HEK293 (cell line): Measurements from ENCODE around the gene CDADC1.
"Not testable (repeated sequence)": the region's sequence is repeated elsewhere in the genome, so short reads cannot be mapped to it uniquely, and the experiment has no call there.

Experiments used
- CTCF ChIA-PET: fragments of 350-600 bp; formaldehyde crosslinking; extraction: SDS; loops from one replicate; lab custom pipeline; 2021; ENCODE audit warnings: antibody characterized with exemption; lab: Yijun Ruan, JAX
- POLR2A ChIA-PET: fragments of 300-600 bp; formaldehyde crosslinking; extraction: SDS; loops from one replicate; lab custom pipeline; 2020; ENCODE audit warnings: antibody characterized with exemption, inconsistent platforms; lab: Yijun Ruan, JAX
- H3K27ac ChIP-seq: fragments of 200-500 bp; sonication (Bioruptor generic); 2 replicates; pipeline ENCODE4 v1.5.1; 2014; ENCODE audit warnings: low read depth, low read length, control low read depth, inconsistent platforms; ENCODE audit errors: extremely low read depth
- H3K36me3 ChIP-seq, 2 experiments: fragments of 200-500 bp in 1 of 2; sonication (Bioruptor generic) in 1 of 2; 1 replicate in 1 of 2; 2 replicates in 1 of 2; pipeline ENCODE4 v1.5.1; 2014 to 2017; ENCODE audit warnings: inconsistent platforms in 2 of 2, low read length in 2 of 2; ENCODE audit not compliant: control insufficient read depth in 2 of 2, insufficient read depth in 1 of 2
- H3K4me1 ChIP-seq: fragments of 200-500 bp; sonication (Bioruptor generic); 2 replicates; pipeline ENCODE4 v1.5.1; 2014; ENCODE audit warnings: mild to moderate bottlenecking, low read length, inconsistent platforms; ENCODE audit not compliant: control insufficient read depth, insufficient read depth
- H3K4me3 ChIP-seq: 2 replicates; pipeline ENCODE4 v1.5.1; 2011; ENCODE audit warnings: low read depth, mild to moderate bottlenecking, control low read depth, low read length, moderate library complexity
- H3K9me3 ChIP-seq: fragments of 200-500 bp; sonication (Bioruptor generic); 2 replicates; pipeline ENCODE4 v1.5.1; 2014; ENCODE audit warnings: low read depth, low read length, inconsistent platforms; ENCODE audit not compliant: control insufficient read depth, insufficient read depth
- GLIS1 ChIP-seq: fragments of 450-650 bp; formaldehyde crosslinking; IDR thresholded peaks from 2 replicates; pipeline ENCODE4 v1.5.1; 2016; ENCODE audit warnings: missing biosample characterization, missing genetic modification characterization
- HOXD13 ChIP-seq: sonication (generic); formaldehyde crosslinking; IDR thresholded peaks from 2 replicates; pipeline ENCODE4 v1.8.0; 2022; ENCODE audit warnings: missing genetic modification reagents, borderline replicate concordance
- MZF1 ChIP-seq: fragments of 450-650 bp; formaldehyde crosslinking; IDR thresholded peaks from 2 replicates; pipeline ENCODE4 v1.5.1; 2017; ENCODE audit warnings: missing biosample characterization, missing genetic modification characterization, borderline replicate concordance
- WT1 ChIP-seq: fragments of 450-650 bp; formaldehyde crosslinking; IDR thresholded peaks from 2 replicates; pipeline ENCODE4 v1.5.1; 2016; ENCODE audit warnings: missing biosample characterization, missing genetic modification characterization
- ZBTB21 ChIP-seq: fragments of 450-650 bp; formaldehyde crosslinking; IDR thresholded peaks from 2 replicates; pipeline ENCODE4 v1.5.1; 2017; ENCODE audit warnings: missing biosample characterization, missing genetic modification characterization
- ZIC2 ChIP-seq: fragments of 450-650 bp; formaldehyde crosslinking; IDR thresholded peaks from 2 replicates; pipeline ENCODE4 v1.5.1; 2016; ENCODE audit warnings: missing biosample characterization, missing genetic modification characterization
- ZNF121 ChIP-seq: fragments of 450-650 bp; formaldehyde crosslinking; IDR thresholded peaks from 2 replicates; pipeline ENCODE4 v1.5.1; 2016; ENCODE audit warnings: missing biosample characterization, missing genetic modification characterization
- ZNF132 ChIP-seq: fragments of 450-650 bp; formaldehyde crosslinking; IDR thresholded peaks from 2 replicates; pipeline ENCODE4 v1.5.1; 2017; ENCODE audit warnings: missing biosample characterization, missing genetic modification characterization, borderline replicate concordance
- ZNF311 ChIP-seq: fragments of 450-650 bp; formaldehyde crosslinking; IDR thresholded peaks from 2 replicates; pipeline ENCODE4 v1.5.1; 2017; ENCODE audit warnings: missing biosample characterization, missing genetic modification characterization, borderline replicate concordance
- ZNF324 ChIP-seq: fragments of 450-650 bp; formaldehyde crosslinking; IDR thresholded peaks from 2 replicates; pipeline ENCODE4 v1.5.1; 2016; ENCODE audit warnings: missing biosample characterization, missing genetic modification characterization
- ZNF426 ChIP-seq: fragments of 450-650 bp; formaldehyde crosslinking; IDR thresholded peaks from 2 replicates; pipeline ENCODE4 v1.5.1; 2017; ENCODE audit warnings: missing biosample characterization, missing genetic modification characterization, mild to moderate bottlenecking, inconsistent platforms, moderate library complexity
- ZNF626 ChIP-seq: fragments of 450-650 bp; sonication (Bioruptor Pico); formaldehyde crosslinking; IDR thresholded peaks from 2 replicates; pipeline ENCODE4 v1.5.1; 2018; ENCODE audit warnings: missing biosample characterization, missing genetic modification characterization, inconsistent platforms
- ZNF654 ChIP-seq: fragments of 450-650 bp; formaldehyde crosslinking; IDR thresholded peaks from 2 replicates; pipeline ENCODE4 v1.5.1; 2016; ENCODE audit warnings: low read depth, missing biosample characterization, missing genetic modification characterization
- ZNF664 ChIP-seq: fragments of 450-650 bp; formaldehyde crosslinking; IDR thresholded peaks from 2 replicates; pipeline ENCODE4 v1.5.1; 2016; ENCODE audit warnings: missing biosample characterization, missing genetic modification characterization
- ZNF670 ChIP-seq: fragments of 450-650 bp; formaldehyde crosslinking; IDR thresholded peaks from 2 replicates; pipeline ENCODE4 v1.5.1; 2016; ENCODE audit warnings: missing biosample characterization, missing genetic modification characterization, low read depth
- ZNF701 ChIP-seq: fragments of 450-650 bp; formaldehyde crosslinking; IDR thresholded peaks from 2 replicates; pipeline ENCODE4 v1.5.1; 2016; ENCODE audit warnings: missing biosample characterization, missing genetic modification characterization
- ZSCAN23 ChIP-seq: fragments of 450-650 bp; formaldehyde crosslinking; IDR thresholded peaks from 2 replicates; pipeline ENCODE4 v1.5.1; 2016; ENCODE audit warnings: missing biosample characterization, missing genetic modification characterization
- TF ChIP-seq, protein P1 (sequence below): fragments of 450-650 bp; formaldehyde crosslinking; IDR thresholded peaks from 2 replicates; pipeline ENCODE4 v1.5.1; 2016; ENCODE audit warnings: missing biosample characterization, missing genetic modification characterization, low read depth
- TF ChIP-seq, protein P2 (sequence below): fragments of 450-650 bp; formaldehyde crosslinking; conservative IDR thresholded peaks from 2 replicates; pipeline ENCODE4 v1.5.1; 2016; ENCODE audit warnings: low read depth, missing biosample characterization, missing genetic modification characterization
- TF ChIP-seq, protein P3 (sequence below): fragments of 450-650 bp; formaldehyde crosslinking; IDR thresholded peaks from 2 replicates; pipeline ENCODE4 v1.5.1; 2017; ENCODE audit warnings: missing biosample characterization, missing genetic modification characterization
- TF ChIP-seq, protein P4 (sequence below): fragments of 450-650 bp; formaldehyde crosslinking; IDR thresholded peaks from 2 replicates; pipeline ENCODE4 v1.5.1; 2016; ENCODE audit warnings: missing biosample characterization, missing genetic modification characterization

The CDADC1 gene

DNA sequence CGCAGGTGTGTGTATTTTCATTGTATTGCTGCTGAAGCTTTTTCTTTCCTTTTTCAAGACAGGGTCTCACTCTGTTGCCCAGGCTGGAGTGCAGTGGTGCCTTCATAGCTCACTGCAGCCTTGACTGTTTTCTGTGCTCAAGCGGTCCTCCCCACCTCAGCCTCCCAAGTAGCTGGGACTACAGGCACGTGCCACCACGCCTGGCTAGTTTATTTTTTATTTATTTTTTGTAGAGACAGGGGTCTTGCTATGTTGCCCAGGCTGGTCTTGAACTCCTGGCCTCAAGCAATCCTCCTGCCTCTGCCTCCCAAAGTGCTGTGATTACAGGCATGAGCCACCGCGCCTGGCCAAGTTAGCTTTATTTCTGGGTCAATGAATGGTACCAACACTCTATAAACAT lies 47.0 kb downstream of the CDADC1 start:
- H3K9me3 ChIP-seq, H3K36me3 ChIP-seq, H3K27ac ChIP-seq, H3K4me1 ChIP-seq, H3K4me3 ChIP-seq: not testable (repeated sequence)
- TF ChIP-seq ZNF121 (tag by site-specific recombination), result peak; percentile 93
- POLR2A ChIA-PET, result interaction anchor here (0.5 kb wide), 1 partner anchor 309 kb away, joined by 4 read pairs; no protein-coding TSS in a partner anchor
- CTCF ChIA-PET, result interaction anchor here (1.8 kb wide), 1 partner anchor 14 kb away, joined by 5 read pairs; no protein-coding TSS in a partner anchor

DNA sequence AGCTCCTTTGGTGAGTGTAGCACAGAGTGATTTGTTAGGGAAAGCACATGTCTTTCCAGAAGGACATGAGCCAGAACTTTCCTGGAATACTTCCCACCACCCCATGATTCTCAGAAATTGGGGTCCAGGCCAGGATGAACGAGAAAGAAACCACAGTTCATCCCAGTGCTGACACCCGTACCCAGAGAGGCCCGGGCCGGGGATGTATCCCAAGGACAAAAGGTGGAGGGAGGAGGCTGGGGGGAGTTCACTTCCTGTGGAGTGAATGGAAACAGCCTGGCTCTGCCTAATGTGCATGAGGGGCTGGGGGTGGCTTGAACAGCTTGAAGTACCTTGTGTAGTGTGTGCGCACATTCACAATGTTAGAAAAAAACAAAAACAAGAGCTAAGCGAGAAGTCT lies 47.5 kb downstream of the CDADC1 start:
- TF ChIP-seq ZNF324 (no peak), ZNF132 (tag by site-specific recombination) (no peak), GLIS1 (tag by site-specific recombination) (no peak), ZNF701 (tag by site-specific recombination) (no peak), ZNF654 (tag by site-specific recombination) (no peak), WT1 (tag by site-specific recombination) (no peak), ZNF311 (no peak), ZBTB21 (no peak), ZNF426 (tag by site-specific recombination) (no peak), ZNF664 (tag by site-specific recombination) (no peak), ZIC2 (no peak), ZNF626 (no peak), ZNF670 (tag by site-specific recombination) (no peak), MZF1 (tag by site-specific recombination) (no peak), HOXD13 (CRISPR knock-in tag) (no peak), ZSCAN23 (tag by site-specific recombination) (no peak)
- TF ChIP-seq, protein P1, sequence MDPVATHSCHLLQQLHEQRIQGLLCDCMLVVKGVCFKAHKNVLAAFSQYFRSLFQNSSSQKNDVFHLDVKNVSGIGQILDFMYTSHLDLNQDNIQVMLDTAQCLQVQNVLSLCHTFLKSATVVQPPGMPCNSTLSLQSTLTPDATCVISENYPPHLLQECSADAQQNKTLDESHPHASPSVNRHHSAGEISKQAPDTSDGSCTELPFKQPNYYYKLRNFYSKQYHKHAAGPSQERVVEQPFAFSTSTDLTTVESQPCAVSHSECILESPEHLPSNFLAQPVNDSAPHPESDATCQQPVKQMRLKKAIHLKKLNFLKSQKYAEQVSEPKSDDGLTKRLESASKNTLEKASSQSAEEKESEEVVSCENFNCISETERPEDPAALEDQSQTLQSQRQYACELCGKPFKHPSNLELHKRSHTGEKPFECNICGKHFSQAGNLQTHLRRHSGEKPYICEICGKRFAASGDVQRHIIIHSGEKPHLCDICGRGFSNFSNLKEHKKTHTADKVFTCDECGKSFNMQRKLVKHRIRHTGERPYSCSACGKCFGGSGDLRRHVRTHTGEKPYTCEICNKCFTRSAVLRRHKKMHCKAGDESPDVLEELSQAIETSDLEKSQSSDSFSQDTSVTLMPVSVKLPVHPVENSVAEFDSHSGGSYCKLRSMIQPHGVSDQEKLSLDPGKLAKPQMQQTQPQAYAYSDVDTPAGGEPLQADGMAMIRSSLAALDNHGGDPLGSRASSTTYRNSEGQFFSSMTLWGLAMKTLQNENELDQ (tag by site-specific recombination), result no peak
- TF ChIP-seq, protein P2, sequence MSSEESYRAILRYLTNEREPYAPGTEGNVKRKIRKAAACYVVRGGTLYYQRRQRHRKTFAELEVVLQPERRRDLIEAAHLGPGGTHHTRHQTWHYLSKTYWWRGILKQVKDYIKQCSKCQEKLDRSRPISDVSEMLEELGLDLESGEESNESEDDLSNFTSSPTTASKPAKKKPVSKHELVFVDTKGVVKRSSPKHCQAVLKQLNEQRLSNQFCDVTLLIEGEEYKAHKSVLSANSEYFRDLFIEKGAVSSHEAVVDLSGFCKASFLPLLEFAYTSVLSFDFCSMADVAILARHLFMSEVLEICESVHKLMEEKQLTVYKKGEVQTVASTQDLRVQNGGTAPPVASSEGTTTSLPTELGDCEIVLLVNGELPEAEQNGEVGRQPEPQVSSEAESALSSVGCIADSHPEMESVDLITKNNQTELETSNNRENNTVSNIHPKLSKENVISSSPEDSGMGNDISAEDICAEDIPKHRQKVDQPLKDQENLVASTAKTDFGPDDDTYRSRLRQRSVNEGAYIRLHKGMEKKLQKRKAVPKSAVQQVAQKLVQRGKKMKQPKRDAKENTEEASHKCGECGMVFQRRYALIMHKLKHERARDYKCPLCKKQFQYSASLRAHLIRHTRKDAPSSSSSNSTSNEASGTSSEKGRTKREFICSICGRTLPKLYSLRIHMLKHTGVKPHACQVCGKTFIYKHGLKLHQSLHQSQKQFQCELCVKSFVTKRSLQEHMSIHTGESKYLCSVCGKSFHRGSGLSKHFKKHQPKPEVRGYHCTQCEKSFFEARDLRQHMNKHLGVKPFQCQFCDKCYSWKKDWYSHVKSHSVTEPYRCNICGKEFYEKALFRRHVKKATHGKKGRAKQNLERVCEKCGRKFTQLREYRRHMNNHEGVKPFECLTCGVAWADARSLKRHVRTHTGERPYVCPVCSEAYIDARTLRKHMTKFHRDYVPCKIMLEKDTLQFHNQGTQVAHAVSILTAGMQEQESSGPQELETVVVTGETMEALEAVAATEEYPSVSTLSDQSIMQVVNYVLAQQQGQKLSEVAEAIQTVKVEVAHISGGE, result no peak
- TF ChIP-seq, protein P3, sequence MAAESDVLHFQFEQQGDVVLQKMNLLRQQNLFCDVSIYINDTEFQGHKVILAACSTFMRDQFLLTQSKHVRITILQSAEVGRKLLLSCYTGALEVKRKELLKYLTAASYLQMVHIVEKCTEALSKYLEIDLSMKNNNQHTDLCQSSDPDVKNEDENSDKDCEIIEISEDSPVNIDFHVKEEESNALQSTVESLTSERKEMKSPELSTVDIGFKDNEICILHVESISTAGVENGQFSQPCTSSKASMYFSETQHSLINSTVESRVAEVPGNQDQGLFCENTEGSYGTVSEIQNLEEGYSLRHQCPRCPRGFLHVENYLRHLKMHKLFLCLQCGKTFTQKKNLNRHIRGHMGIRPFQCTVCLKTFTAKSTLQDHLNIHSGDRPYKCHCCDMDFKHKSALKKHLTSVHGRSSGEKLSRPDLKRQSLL, result no peak
- TF ChIP-seq, protein P4, sequence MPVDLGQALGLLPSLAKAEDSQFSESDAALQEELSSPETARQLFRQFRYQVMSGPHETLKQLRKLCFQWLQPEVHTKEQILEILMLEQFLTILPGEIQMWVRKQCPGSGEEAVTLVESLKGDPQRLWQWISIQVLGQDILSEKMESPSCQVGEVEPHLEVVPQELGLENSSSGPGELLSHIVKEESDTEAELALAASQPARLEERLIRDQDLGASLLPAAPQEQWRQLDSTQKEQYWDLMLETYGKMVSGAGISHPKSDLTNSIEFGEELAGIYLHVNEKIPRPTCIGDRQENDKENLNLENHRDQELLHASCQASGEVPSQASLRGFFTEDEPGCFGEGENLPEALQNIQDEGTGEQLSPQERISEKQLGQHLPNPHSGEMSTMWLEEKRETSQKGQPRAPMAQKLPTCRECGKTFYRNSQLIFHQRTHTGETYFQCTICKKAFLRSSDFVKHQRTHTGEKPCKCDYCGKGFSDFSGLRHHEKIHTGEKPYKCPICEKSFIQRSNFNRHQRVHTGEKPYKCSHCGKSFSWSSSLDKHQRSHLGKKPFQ (tag by site-specific recombination), result no peak
- Histone ChIP-seq H3K4me1 (no peaks in the 10 kb centered on the region), H3K9me3 (no peaks in the 10 kb centered on the region), H3K27ac (no peak overlapping the region), H3K36me3 (no peaks in the 10 kb centered on the region), H3K4me3 (no peak overlapping the region)
- ChIA-PET POLR2A (no interaction called here), CTCF (interaction anchor here (1.8 kb wide), 1 partner anchor 14 kb away, joined by 5 read pairs; no protein-coding TSS in a partner anchor)
